ENCODE measurements around the gene BTBD1.

- TF ChIP-seq EZH2 (IDR thresholded peaks at IDR 0.05; ENCODE audit: insufficient read depth, poor library complexity, severe bottlenecking) = no peak
- TF ChIP-seq EZH2phosphoT487 (IDR thresholded peaks at IDR 0.05; ENCODE audit: insufficient read depth, low read depth) = no peak
These were observed at the start of gene BTBD1 for GRCh38 chr15:83066734-83067637.
